GM12878 (cell line): ENCODE data around the gene HAUS6. TPM values are rescaled to one million over a fixed set of nuclear protein-coding genes. Genes with fewer than 3 reads are reported as not detected.

ENCODE experiments used
- ATAC-seq: fragments of 200-7000 bp; cut with Tn5 transposase; 3 replicates; pipeline ENCODE4 v1.9.1; 2020; ENCODE audit warnings: mild to moderate bottlenecking, moderate library complexity
- BruUV-seq: library from RNA; stranded (reverse); fragments of 400-500 nt; replicated peaks from 2 replicates; lab custom pipeline; 2021; lab: Mats Ljungman, UMichigan
- CTCF ChIA-PET: fragments of 300-600 bp; sonication (Branson Sonifier 250); formaldehyde crosslinking; extraction: SDS; loops from one replicate; lab custom pipeline; 2021; ENCODE audit warnings: inconsistent platforms; lab: Yijun Ruan, JAX
- POLR2A ChIA-PET: fragments of 350-600 bp; formaldehyde crosslinking; extraction: SDS; loops from one replicate; lab custom pipeline; 2021; ENCODE audit warnings: inconsistent platforms; lab: Charles Lee
- RAD21 ChIA-PET: fragments of 300-600 bp; sonication (Branson Sonifier 250); formaldehyde crosslinking; loops from one replicate; lab custom pipeline; 2023; ENCODE audit warnings: antibody characterized with exemption; ENCODE audit not compliant: unreplicated experiment; lab: Charles Lee
- SMC1A ChIA-PET: fragments of 300-600 bp; sonication (Branson Sonifier 250); formaldehyde crosslinking; loops from one replicate; lab custom pipeline; 2023; ENCODE audit not compliant: unreplicated experiment, uncharacterized antibody; lab: Charles Lee
- DNase-seq: peaks from one replicate; pipeline ENCODE4 v3.0.0-alpha.2; 2011; ENCODE audit warnings: low read depth, low spot score
- FAIRE-seq: peaks from 3 replicates; lab custom pipeline; 2011; peaks lifted over from hg19 to GRCh38; lab: Jason Lieb, UNC
- H2AFZ ChIP-seq: 2 replicates; pipeline ENCODE4 v1.6.0; 2011; ENCODE audit warnings: low read depth, low read length, control low read depth; ENCODE audit not compliant: control insufficient read depth
- H3K27ac ChIP-seq: 2 replicates; pipeline ENCODE4 v1.5.1; 2011; ENCODE audit warnings: control low read depth; ENCODE audit not compliant: control insufficient read depth, insufficient read depth
- H3K27me3 ChIP-seq, 2 experiments: replicated peaks in 1 of 2; 2 replicates each; pipeline versions ENCODE4 v1.6.0 to v1.6.1; 2011; ENCODE audit warnings: low read length in 1 of 2; ENCODE audit not compliant: control insufficient read depth in 2 of 2, insufficient read depth in 2 of 2
- H3K36me3 ChIP-seq, 2 experiments: 2 replicates each; pipeline ENCODE4 v1.5.1; 2011; ENCODE audit warnings: low read length in 1 of 2; ENCODE audit not compliant: control insufficient read depth in 2 of 2, insufficient read depth in 2 of 2
- H3K4me1 ChIP-seq: 2 replicates; pipeline ENCODE4 v1.6.1; 2011; ENCODE audit warnings: mild to moderate bottlenecking, low read length, moderate library complexity, mixed read lengths; ENCODE audit not compliant: control insufficient read depth, insufficient read depth
- H3K4me2 ChIP-seq: 2 replicates; pipeline ENCODE4 v1.6.0; 2011; ENCODE audit warnings: control low read depth; ENCODE audit not compliant: control insufficient read depth, insufficient read depth
- H3K4me3 ChIP-seq: fragments of 200-600 bp; sonication (generic); 2 replicates; pipeline ENCODE4 v1.5.1; 2016
- H3K79me2 ChIP-seq: 2 replicates; pipeline ENCODE4 v1.6.0; 2011; ENCODE audit warnings: low read length; ENCODE audit not compliant: control insufficient read depth, insufficient read depth
- H3K9ac ChIP-seq: 2 replicates; pipeline ENCODE4 v1.8.0; 2011; ENCODE audit warnings: low read length, control low read depth, mixed read lengths; ENCODE audit not compliant: control insufficient read depth, insufficient read depth
- H3K9me3 ChIP-seq: replicated peaks from 3 replicates; pipeline ENCODE4 v1.5.1; 2011; ENCODE audit warnings: mild to moderate bottlenecking, low read length; ENCODE audit not compliant: control insufficient read depth, insufficient read depth
- H4K20me1 ChIP-seq: 2 replicates; pipeline ENCODE4 v1.6.0; 2011; ENCODE audit not compliant: control insufficient read depth, insufficient read depth
- EED ChIP-seq: sonication (generic); IDR thresholded peaks from 2 replicates; pipeline ENCODE4 v1.6.1; 2016; ENCODE audit warnings: antibody characterized with exemption, low read depth
- GATAD2B ChIP-seq: fragments of 450-650 bp; conservative IDR thresholded peaks from 2 replicates; pipeline ENCODE4 v1.6.1; 2017; ENCODE audit warnings: low read depth, mild to moderate bottlenecking, moderate library complexity
- JUNB ChIP-seq: IDR thresholded peaks from 2 replicates; pipeline ENCODE4 v1.6.1; 2016; ENCODE audit warnings: antibody characterized with exemption, mild to moderate bottlenecking
- NBN ChIP-seq: fragments of 450-650 bp; IDR thresholded peaks from 2 replicates; pipeline ENCODE4 v1.6.1; 2016
- PKNOX1 ChIP-seq: fragments of 450-650 bp; IDR thresholded peaks from 2 replicates; pipeline ENCODE4 v1.6.1; 2016; ENCODE audit warnings: mild to moderate bottlenecking
- PRDM15 ChIP-seq: fragments of 450-650 bp; formaldehyde crosslinking; IDR thresholded peaks from 2 replicates; pipeline ENCODE4 v1.4.0; 2020; ENCODE audit warnings: mild to moderate bottlenecking, moderate library complexity
- TAF1 ChIP-seq: IDR thresholded peaks from 2 replicates; pipeline ENCODE4 v1.6.1; 2011; ENCODE audit warnings: mild to moderate bottlenecking, low read depth, low read length, borderline replicate concordance
- TBL1XR1 ChIP-seq: IDR thresholded peaks from 2 replicates; pipeline ENCODE4 v1.6.1; 2012; ENCODE audit warnings: low read depth, low read length, improper control_type of control experiment
- YBX1 ChIP-seq: fragments of 450-650 bp; IDR thresholded peaks from 2 replicates; pipeline ENCODE4 v1.6.1; 2016; ENCODE audit warnings: antibody characterized with exemption
- ZNF207 ChIP-seq: fragments of 450-650 bp; IDR thresholded peaks from 2 replicates; pipeline ENCODE4 v1.6.1; 2014; ENCODE audit warnings: antibody characterized with exemption, mild to moderate bottlenecking, borderline replicate concordance
- WGBS: methylation state at CpG from one replicate; pipeline ENCODE4 v1.1.6; 2016; ENCODE audit warnings: low lambda C conversion rate; ENCODE audit not compliant: insufficient replicate concordance, insufficient coverage; ENCODE audit errors: missing lambda C conversion rate; 5-methylcytosine and 5-hydroxymethylcytosine counted together
- in situ Hi-C: fragments of 300-500 bp; cut with MboI; formaldehyde crosslinking; loops from 9 replicates; pipeline ENCODE4 v1.14.3; 2018; ENCODE audit warnings: mixed read lengths
- intact Hi-C: fragments of 100-400 bp; cut with micrococcal nuclease; formaldehyde crosslinking; loops from one replicate; pipeline ENCODE4 v1.14.2; 2022; ENCODE audit not compliant: unreplicated experiment
- polyA plus RNA-seq, 11 experiments: library from polyadenylated mRNA; depleted of rRNA in 4 of 11; unstranded in 6 of 11; stranded (reverse) in 5 of 11; fragments of >200 nt; fragmentation: Nextera tagmentation in 4 of 11; fragmentation: Illumina TruSeq in 1 of 11; extraction: Ambion mirVana in 4 of 11; extraction: Trizol in 1 of 11; gene quantifications; 1 replicate in 1 of 11; 2 replicates in 10 of 11; pipeline versions ENCODE4 v1.2.1 to v1.2.3, GENCODE V29; 2011 to 2016; ENCODE audit warnings: inconsistent platforms in 2 of 11, missing spikeins in 2 of 11, low read depth in 1 of 11
- total RNA-seq, 4 experiments: library from RNA; depleted of rRNA in 3 of 4; stranded (reverse); fragments of >200 nt in 3 of 4; fragmentation: Illumina TruSeq in 1 of 4; extraction: Trizol in 1 of 4; gene quantifications; 2 replicates each; pipeline versions ENCODE4 v1.2.1 to v1.2.3, GENCODE V29; 2013 to 2021
- TF ChIP-seq, protein P1 (sequence below): fragments of 150-350 bp; IDR thresholded peaks from 2 replicates; pipeline ENCODE4 v1.6.1; 2014; ENCODE audit warnings: mild to moderate bottlenecking, low read depth, low read length

HAUS6 gene
- total and polyA plus RNA-seq, 10 of the 15 experiments (the other 5 are each of a cell fraction or from before 2014, with no cell fraction given) = 7.1 to 26.8 (median 16.0) TPM

- TF ChIP-seq ZNF207 = no peak
- no peak for TF ChIP-seq PRDM15 (CRISPR knock-in tag)
Measured at GRCh38 chr9:19085295-19085694, 17.4 kb downstream of the HAUS6 start (continued).

DNA sequence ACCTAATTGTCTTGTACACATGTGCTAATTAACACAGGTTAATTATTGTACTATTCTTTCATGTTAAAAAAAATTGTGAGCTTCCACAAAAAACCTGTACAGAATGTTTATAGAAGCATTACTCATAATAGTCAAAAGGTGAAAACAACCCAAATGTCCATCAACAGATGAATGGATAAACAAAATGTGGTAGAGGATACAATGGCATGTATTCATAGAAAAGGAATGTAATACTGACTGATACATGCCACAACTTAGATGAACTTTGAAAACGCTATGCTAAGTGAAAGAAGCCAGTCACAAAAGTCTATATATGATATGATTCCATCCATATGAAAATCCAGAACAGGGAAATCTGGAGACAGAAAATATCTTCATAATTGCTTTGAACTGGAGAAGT lies 27.9 kb downstream of the HAUS6 start:
- RAD21 ChIA-PET = no interaction called here
- FAIRE-seq = no peak
- no peak overlapping the region for H3K27ac ChIP-seq
- POLR2A ChIA-PET = no interaction called here
- no TSS peak for BruUV-seq
- H3K4me1 ChIP-seq = no peaks in the 10 kb centered on the region
- H4K20me1 ChIP-seq = no peaks in the 10 kb centered on the region
- no peak for DNase-seq
- 95% methylated on average over 1 of the region's 1 CpG for WGBS
- H3K36me3 ChIP-seq = peaks cover 11 to 21% of the 10 kb centered on the region in 2 experiments
- H3K4me3 ChIP-seq = no peak overlapping the region
- no peak overlapping the region for H3K4me2 ChIP-seq
- CTCF ChIA-PET = interaction anchor here (0.6 to 1.1 kb wide), 2 partner anchors 11 to 86 kb away, joined by 3 to 4 read pairs; no protein-coding TSS in a partner anchor
- no peaks in the 10 kb centered on the region; the same call in 2 of the 3 replicates for H3K9me3 ChIP-seq
- SMC1A ChIA-PET = interaction anchor here (0.7 to 2.3 kb wide), 4 partner anchors 12 to 158 kb away, joined by 3 to 9 read pairs (median 4); no protein-coding TSS in a partner anchor
- no peak overlapping the region for H2AFZ ChIP-seq
- H3K79me2 ChIP-seq = no peaks in the 10 kb centered on the region
- H3K27me3 ChIP-seq = no peaks in the 10 kb centered on the region
- ATAC-seq = no peak
- in situ Hi-C loops (no loop called here), intact Hi-C loops (no loop called here)
- H3K9ac ChIP-seq = no peak overlapping the region
- TF ChIP-seq GATAD2B (no peak), TBL1XR1 (no peak), PKNOX1 (no peak), EED (no peak), JUNB (no peak), NBN (no peak), TAF1 (no peak), PRDM15 (CRISPR knock-in tag) (no peak), YBX1 (no peak)
- TF ChIP-seq, protein P1, sequence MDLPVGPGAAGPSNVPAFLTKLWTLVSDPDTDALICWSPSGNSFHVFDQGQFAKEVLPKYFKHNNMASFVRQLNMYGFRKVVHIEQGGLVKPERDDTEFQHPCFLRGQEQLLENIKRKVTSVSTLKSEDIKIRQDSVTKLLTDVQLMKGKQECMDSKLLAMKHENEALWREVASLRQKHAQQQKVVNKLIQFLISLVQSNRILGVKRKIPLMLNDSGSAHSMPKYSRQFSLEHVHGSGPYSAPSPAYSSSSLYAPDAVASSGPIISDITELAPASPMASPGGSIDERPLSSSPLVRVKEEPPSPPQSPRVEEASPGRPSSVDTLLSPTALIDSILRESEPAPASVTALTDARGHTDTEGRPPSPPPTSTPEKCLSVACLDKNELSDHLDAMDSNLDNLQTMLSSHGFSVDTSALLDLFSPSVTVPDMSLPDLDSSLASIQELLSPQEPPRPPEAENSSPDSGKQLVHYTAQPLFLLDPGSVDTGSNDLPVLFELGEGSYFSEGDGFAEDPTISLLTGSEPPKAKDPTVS = no peak
